GM18861 (cell line): Measurements from ENCODE around the gene CEP112.
"Not testable (repeated sequence)": the region's sequence is repeated elsewhere in the genome, so short reads cannot be mapped to it uniquely, and the experiment has no call there.

Experiments used
- ATAC-seq: cut with Tn5 transposase; IDR thresholded peaks from one replicate; pipeline ENCODE4 v1.9.1; 2021; ENCODE audit not compliant: unreplicated experiment

Gene CEP112

GRCh38 chr17:65790241-65790640, 401.7 kb downstream of the CEP112 start:
- no peak for ATAC-seq

GRCh38 chr17:65787503-65787902, 404.4 kb downstream of the CEP112 start:
- ATAC-seq: no peak

- ATAC-seq: no peak
Observed at GRCh38 chr17:65786479-65786878, 405.5 kb downstream of the CEP112 start.

GRCh38 chr17:65785109-65785508, 406.8 kb downstream of the CEP112 start:
- no peak for ATAC-seq

GRCh38 chr17:65783845-65784334, 408.0 kb downstream of the CEP112 start:
- no peak for ATAC-seq

GRCh38 chr17:65782104-65782706, 409.7 kb downstream of the CEP112 start:
- not testable (repeated sequence) for ATAC-seq

GRCh38 chr17:65780111-65780510, 411.8 kb downstream of the CEP112 start:
- ATAC-seq: no peak

- ATAC-seq: no peak
Observed at GRCh38 chr17:65776890-65777289, 415.0 kb downstream of the CEP112 start.

GRCh38 chr17:65774787-65775186, 417.1 kb downstream of the CEP112 start:
- ATAC-seq: no peak

- ATAC-seq: no peak
Observed at GRCh38 chr17:65772989-65773388, 418.9 kb downstream of the CEP112 start.

GRCh38 chr17:65771704-65772103, 420.2 kb downstream of the CEP112 start:
- ATAC-seq: no peak

- ATAC-seq: no peak
Observed at GRCh38 chr17:65763786-65764185, 428.1 kb downstream of the CEP112 start.

- ATAC-seq: no peak
Observed at GRCh38 chr17:65762973-65763372, 429.0 kb downstream of the CEP112 start.

GRCh38 chr17:65759532-65759931, 432.4 kb downstream of the CEP112 start:
- no peak for ATAC-seq

- no peak for ATAC-seq
Observed at GRCh38 chr17:65756760-65757159, 435.2 kb downstream of the CEP112 start.

GRCh38 chr17:65755799-65756198, 436.1 kb downstream of the CEP112 start:
- ATAC-seq: no peak

- no peak for ATAC-seq
Observed at GRCh38 chr17:65754630-65755029, 437.3 kb downstream of the CEP112 start.

GRCh38 chr17:65754081-65754480, 437.9 kb downstream of the CEP112 start:
- ATAC-seq: no peak

- no peak for ATAC-seq
Observed at GRCh38 chr17:65753348-65753747, 438.6 kb downstream of the CEP112 start.

- ATAC-seq: no peak
Observed at GRCh38 chr17:65751263-65751662, 440.7 kb downstream of the CEP112 start.

- ATAC-seq: no peak
Observed at GRCh38 chr17:65750631-65751115, 441.3 kb downstream of the CEP112 start.

- no peak for ATAC-seq
Observed at GRCh38 chr17:65750166-65750565, 441.8 kb downstream of the CEP112 start.

- ATAC-seq: no peak
Observed at GRCh38 chr17:65749479-65749878, 442.5 kb downstream of the CEP112 start.
